ENCODE data around the gene CHD2.

GRCh38 chr15:93049914-93050578 lies 149.9 kb downstream of the CHD2 start:
- TF ChIP-seq CTCF (conservative IDR thresholded peaks at IDR 0.05) (no peak), EZH2 (IDR thresholded peaks at IDR 0.05; ENCODE audit: low read depth) (no peak)
